Upper lobe of left lung (tissue), 4 donors: ENCODE results near the gene HAPLN2.

Experiments
- EP300 ChIP-seq, 4 donors: sonication (generic); formaldehyde crosslinking; IDR thresholded peaks; one replicate each; pipeline ENCODE4 v1.5.1; 2017; ENCODE audit warnings: antibody characterized with exemption in 4 of 4, control low read depth in 2 of 4
- POLR2A ChIP-seq, 4 donors: fragments of 450-650 bp; IDR thresholded peaks; one replicate each; pipeline ENCODE4 v1.5.1; 2016 to 2017; ENCODE audit warnings: antibody characterized with exemption in 4 of 4, mild to moderate bottlenecking in 2 of 4
- POLR2AphosphoS5 ChIP-seq, 2 donors: sonication (generic); formaldehyde crosslinking; IDR thresholded peaks; one replicate each; pipeline ENCODE4 v1.5.1; 2017; ENCODE audit warnings: antibody characterized with exemption in 2 of 2
- TF ChIP-seq, protein P1 (sequence below), 6 experiments: fragments of 450-650 bp in 4 of 6; fragments of 200-600 bp in 2 of 6; sonication (generic) in 2 of 6; IDR thresholded peaks; one replicate each; pipeline ENCODE4 v1.5.1; 2016 to 2019; ENCODE audit warnings: antibody characterized with exemption in 6 of 6

DNA sequence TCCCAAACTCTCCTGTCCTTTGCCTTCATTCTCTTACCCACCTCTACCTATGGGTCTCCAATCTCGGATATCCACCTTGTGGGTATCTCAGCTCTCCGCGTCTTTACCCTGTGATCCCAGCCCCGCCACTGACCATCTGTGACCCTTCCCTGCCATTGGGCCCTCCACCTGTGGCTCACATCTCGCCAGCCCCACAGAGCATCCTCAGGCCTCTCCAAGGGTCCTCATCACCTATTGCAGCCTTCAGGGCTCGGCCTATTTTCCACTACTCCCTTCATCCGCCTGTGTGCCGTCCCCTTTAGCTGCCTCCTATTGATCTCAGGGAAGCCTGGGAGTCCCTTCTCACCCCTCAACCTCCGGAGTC, 33.8 kb downstream of the HAPLN2 start:
- TF ChIP-seq, protein P1, sequence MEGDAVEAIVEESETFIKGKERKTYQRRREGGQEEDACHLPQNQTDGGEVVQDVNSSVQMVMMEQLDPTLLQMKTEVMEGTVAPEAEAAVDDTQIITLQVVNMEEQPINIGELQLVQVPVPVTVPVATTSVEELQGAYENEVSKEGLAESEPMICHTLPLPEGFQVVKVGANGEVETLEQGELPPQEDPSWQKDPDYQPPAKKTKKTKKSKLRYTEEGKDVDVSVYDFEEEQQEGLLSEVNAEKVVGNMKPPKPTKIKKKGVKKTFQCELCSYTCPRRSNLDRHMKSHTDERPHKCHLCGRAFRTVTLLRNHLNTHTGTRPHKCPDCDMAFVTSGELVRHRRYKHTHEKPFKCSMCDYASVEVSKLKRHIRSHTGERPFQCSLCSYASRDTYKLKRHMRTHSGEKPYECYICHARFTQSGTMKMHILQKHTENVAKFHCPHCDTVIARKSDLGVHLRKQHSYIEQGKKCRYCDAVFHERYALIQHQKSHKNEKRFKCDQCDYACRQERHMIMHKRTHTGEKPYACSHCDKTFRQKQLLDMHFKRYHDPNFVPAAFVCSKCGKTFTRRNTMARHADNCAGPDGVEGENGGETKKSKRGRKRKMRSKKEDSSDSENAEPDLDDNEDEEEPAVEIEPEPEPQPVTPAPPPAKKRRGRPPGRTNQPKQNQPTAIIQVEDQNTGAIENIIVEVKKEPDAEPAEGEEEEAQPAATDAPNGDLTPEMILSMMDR (IDR thresholded peaks at IDR 0.05): no peak
- no peak for TF ChIP-seq POLR2A (IDR thresholded peaks at IDR 0.05)
- TF ChIP-seq POLR2AphosphoS5 (IDR thresholded peaks at IDR 0.05): no peak
- TF ChIP-seq EP300 (IDR thresholded peaks at IDR 0.05): no peak
